Endothelial cell of umbilical vein (primary cell): ENCODE data around the gene M1AP. TPM values are rescaled to one million over a fixed set of nuclear protein-coding genes. Genes with fewer than 3 reads are reported as not detected.

ENCODE experiments used
- BruUV-seq: library from RNA; stranded (reverse); fragments of 400-500 nt; replicated peaks from 2 replicates; lab custom pipeline; 2021; lab: Mats Ljungman, UMichigan
- CTCF ChIA-PET: fragments of 300-600, 350-600 bp; sonication (Branson Sonifier 250); formaldehyde crosslinking; loops from one replicate; lab custom pipeline; 2021; ENCODE audit warnings: antibody characterized with exemption, inconsistent platforms; lab: Charles Lee
- POLR2A ChIA-PET: fragments of 300-600, 350-600 bp; sonication (Branson Sonifier 250); formaldehyde crosslinking; loops from one replicate; lab custom pipeline; 2021; ENCODE audit warnings: antibody characterized with exemption, inconsistent platforms; lab: Charles Lee
- DNase-seq: peaks from one replicate; pipeline ENCODE4 v3.0.0-alpha.2; 2011; ENCODE audit warnings: low read depth, low spot score
- FAIRE-seq: peaks from 2 replicates; lab custom pipeline; 2011; peaks lifted over from hg19 to GRCh38; lab: Jason Lieb, UNC
- H2AFZ ChIP-seq: 2 replicates; pipeline ENCODE4 v1.6.0; 2012; ENCODE audit warnings: low read depth, low read length, control low read depth, inconsistent platforms
- H3K27ac ChIP-seq: 2 replicates; pipeline ENCODE4 v1.5.1; 2011; ENCODE audit warnings: low read depth, mild to moderate bottlenecking, control low read depth, low read length, moderate library complexity; ENCODE audit not compliant: insufficient read depth
- H3K27me3 ChIP-seq, 2 experiments: 2 replicates each; pipeline versions ENCODE4 v1.6.0 to v1.6.1; 2011; ENCODE audit warnings: low read length in 2 of 2, mixed read lengths in 1 of 2; ENCODE audit not compliant: control insufficient read depth in 2 of 2, insufficient read depth in 2 of 2
- H3K36me3 ChIP-seq, 2 experiments: 2 replicates in 1 of 2; 3 replicates in 1 of 2; pipeline ENCODE4 v1.5.1; 2011; ENCODE audit warnings: low read length in 2 of 2, mild to moderate bottlenecking in 1 of 2, moderate library complexity in 1 of 2; ENCODE audit not compliant: control insufficient read depth in 2 of 2, insufficient read depth in 2 of 2; ENCODE audit errors: extremely low read depth in 1 of 2
- H3K4me1 ChIP-seq: 3 replicates; pipeline ENCODE4 v1.5.1; 2011; ENCODE audit warnings: mild to moderate bottlenecking, low read length; ENCODE audit not compliant: control insufficient read depth, insufficient read depth; ENCODE audit errors: extremely low read depth
- H3K4me2 ChIP-seq: 2 replicates; pipeline ENCODE4 v1.6.1; 2011; ENCODE audit warnings: low read length, control low read depth, mixed read lengths; ENCODE audit not compliant: insufficient read depth
- H3K4me3 ChIP-seq, 3 experiments: fragments of 200-600 bp in 1 of 3; sonication (generic), shearing (Covaris generic) in 1 of 3; replicated peaks in 1 of 3; 2 replicates each; pipeline ENCODE4 v1.5.1; 2011 to 2016; ENCODE audit warnings: control low read depth in 3 of 3, low read length in 3 of 3, mild to moderate bottlenecking in 2 of 3, inconsistent platforms in 1 of 3, low read depth in 1 of 3, moderate library complexity in 1 of 3; ENCODE audit not compliant: insufficient read depth in 1 of 3
- H3K79me2 ChIP-seq: 2 replicates; pipeline ENCODE4 v1.6.0; 2012; ENCODE audit warnings: low read length, inconsistent platforms; ENCODE audit not compliant: control insufficient read depth, insufficient read depth
- H3K9ac ChIP-seq: replicated peaks from 2 replicates; pipeline ENCODE3; 2011; ENCODE audit warnings: low read length, control low read depth; ENCODE audit not compliant: insufficient read depth; ENCODE audit errors: extremely low read depth
- H3K9me1 ChIP-seq: replicated peaks from 3 replicates; pipeline ENCODE4 v1.6.0; 2011; ENCODE audit warnings: mild to moderate bottlenecking, low read length; ENCODE audit not compliant: control insufficient read depth, insufficient read depth; ENCODE audit errors: extremely low read depth
- H3K9me3 ChIP-seq: replicated peaks from 2 replicates; pipeline ENCODE4 v1.5.1; 2012; ENCODE audit warnings: low read length, inconsistent platforms; ENCODE audit not compliant: control insufficient read depth, insufficient read depth
- H4K20me1 ChIP-seq: replicated peaks from 2 replicates; pipeline ENCODE3; 2011; ENCODE audit warnings: mild to moderate bottlenecking, low read length; ENCODE audit not compliant: control insufficient read depth, insufficient read depth; ENCODE audit errors: extremely low read depth
- EZH2 ChIP-seq: IDR thresholded peaks from 2 replicates; pipeline ENCODE4 v1.6.1; 2012; ENCODE audit warnings: borderline replicate concordance, low read depth, mild to moderate bottlenecking, moderate library complexity, low read length, inconsistent platforms; ENCODE audit not compliant: severe bottlenecking
- FOS ChIP-seq: IDR thresholded peaks from 2 replicates; pipeline ENCODE4 v1.6.1; 2011; ENCODE audit warnings: mild to moderate bottlenecking, low read length, moderate library complexity, borderline replicate concordance; ENCODE audit not compliant: insufficient read depth
- GATA2 ChIP-seq: IDR thresholded peaks from 2 replicates; pipeline ENCODE4 v1.7.0; 2011; ENCODE audit warnings: low read depth, mild to moderate bottlenecking, moderate library complexity, mixed read lengths, low read length; ENCODE audit not compliant: insufficient read length, insufficient read depth
- JUN ChIP-seq: IDR thresholded peaks from 2 replicates; pipeline ENCODE4 v1.6.1; 2011; ENCODE audit warnings: borderline replicate concordance, low read depth; ENCODE audit not compliant: insufficient read length, insufficient read depth
- MYC ChIP-seq: IDR thresholded peaks from one replicate; pipeline ENCODE4 v1.6.1; 2011; ENCODE audit warnings: mild to moderate bottlenecking, low read depth, low read length
- POLR2A ChIP-seq: IDR thresholded peaks from 2 replicates; pipeline ENCODE4 v1.6.1; 2012; ENCODE audit warnings: low read depth, mild to moderate bottlenecking, control low read depth, low read length
- POLR2AphosphoS5 ChIP-seq: IDR thresholded peaks from 2 replicates; pipeline ENCODE4 v1.6.1; 2012; ENCODE audit warnings: low read depth, mild to moderate bottlenecking, control low read depth, low read length, moderate library complexity; ENCODE audit not compliant: insufficient read depth
- dilution Hi-C: fragments of 300-500 bp; cut with MboI; formaldehyde crosslinking; loops from one replicate; pipeline ENCODE4 v1.15.0; 2019; ENCODE audit warnings: low sequenced_read_pairs; ENCODE audit not compliant: extremely low pct_ligation_motif_present
- intact Hi-C: fragments of 100-400 bp; cut with micrococcal nuclease; formaldehyde crosslinking; loops from one replicate; pipeline ENCODE4 v1.10.0; 2022
- polyA plus RNA-seq, 4 experiments: library from polyadenylated mRNA; depleted of rRNA in 3 of 4; stranded (reverse) in 3 of 4; unstranded in 1 of 4; fragments of >200 nt; gene quantifications; 2 replicates each; pipeline versions ENCODE4 v1.2.1 to v1.2.3, GENCODE V29; 2011 to 2012; ENCODE audit warnings: missing spikeins in 1 of 4
- total RNA-seq: library from RNA; stranded (reverse); gene quantifications from 2 replicates; pipeline ENCODE4 v1.2.3, GENCODE V29; 2021
- TF ChIP-seq, protein P1 (sequence below), 2 donors: IDR thresholded peaks; 1 replicate in 1 of 2; 2 replicates in 1 of 2; pipeline ENCODE4 v1.5.1; 2011; ENCODE audit warnings: low read length in 2 of 2, mild to moderate bottlenecking in 2 of 2, moderate library complexity in 2 of 2, control low read depth in 1 of 2, inconsistent platforms in 1 of 2, low read depth in 1 of 2; ENCODE audit not compliant: insufficient read depth in 1 of 2; ENCODE audit errors: extremely low read depth in 1 of 2
- TF ChIP-seq, protein P2 (sequence below): IDR thresholded peaks from 2 replicates; pipeline ENCODE4 v1.6.1; 2011; ENCODE audit not compliant: insufficient read depth, insufficient read length

M1AP gene
- total and polyA plus RNA-seq, 2 donors (not counting 3 experiments of a cell fraction or from before 2014, with no cell fraction given): 0.04 TPM; not detected in 1

DNA sequence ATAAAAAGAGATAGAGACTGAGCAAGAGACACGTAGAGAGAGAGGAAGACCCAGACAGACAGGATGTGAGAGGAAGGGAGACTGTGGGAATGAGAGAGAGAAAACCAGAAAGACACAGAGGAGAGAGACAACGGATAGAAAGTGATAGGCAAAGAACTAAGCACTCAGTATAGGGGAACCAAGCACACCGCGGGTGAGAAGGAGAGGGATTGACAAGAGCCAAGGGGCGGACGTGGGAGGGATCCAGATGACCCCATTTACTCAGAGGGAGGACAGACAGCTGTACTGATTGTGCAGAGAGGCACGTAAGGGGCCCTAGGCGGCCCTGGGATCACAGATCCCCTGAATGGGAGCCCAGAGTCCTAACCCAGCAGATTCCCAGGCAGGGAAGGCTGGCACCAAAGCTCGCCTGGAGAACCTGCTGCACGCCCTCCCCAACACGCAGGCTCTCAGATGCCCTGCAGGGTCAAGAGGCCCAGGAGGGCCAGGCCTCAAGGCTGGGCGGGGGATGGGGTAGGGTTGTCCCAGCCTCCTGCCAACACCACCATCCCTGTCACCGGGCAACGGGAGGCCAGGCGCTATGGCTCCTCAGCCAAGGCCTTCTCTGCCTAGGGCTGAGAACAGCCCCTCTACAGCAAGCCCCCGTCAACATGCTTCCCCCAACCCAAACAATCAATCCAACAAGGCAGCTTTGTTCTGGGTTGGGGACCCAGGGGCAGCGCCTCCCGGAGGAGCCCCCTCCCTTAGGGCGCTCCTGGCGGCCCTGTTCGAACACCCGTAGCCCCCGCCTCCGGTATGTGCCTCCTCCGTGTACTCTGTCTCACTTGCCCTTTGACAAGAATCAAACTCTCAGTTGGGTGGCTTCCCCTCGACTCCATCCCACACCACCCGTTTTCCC lies 95.0 kb downstream of the M1AP start:
- Histone ChIP-seq H3K9ac (no peak overlapping the region), H3K79me2 (no peaks in the 10 kb centered on the region), H3K4me2 (no peak overlapping the region), H3K9me3 (no peaks in the 10 kb centered on the region), H3K4me3 (no peak overlapping the region), H3K27me3 (peaks cover 1 to 4% of the 10 kb centered on the region in 2 experiments), H4K20me1 (no peaks in the 10 kb centered on the region), H3K4me1 (peaks cover 17% of the 10 kb centered on the region), H3K9me1 (no peaks in the 10 kb centered on the region), H2AFZ (peak overlapping the region; percentile 98), H3K27ac (no peak overlapping the region), H3K36me3 (peaks cover 0 to 4% of the 10 kb centered on the region in 2 experiments)
- DNase-seq: no peak
- no peak for FAIRE-seq
- ChIA-PET POLR2A (no interaction called here), CTCF (interaction anchor here (0.9 kb wide), 1 partner anchor 49 kb away, joined by 3 read pairs; no protein-coding TSS in a partner anchor)
- BruUV-seq: no TSS peak
- intact Hi-C loops: no loop called here
- dilution Hi-C loops: no loop called here
- no peak for TF ChIP-seq POLR2AphosphoS5
- no peak for TF ChIP-seq FOS
- TF ChIP-seq, protein P1, sequence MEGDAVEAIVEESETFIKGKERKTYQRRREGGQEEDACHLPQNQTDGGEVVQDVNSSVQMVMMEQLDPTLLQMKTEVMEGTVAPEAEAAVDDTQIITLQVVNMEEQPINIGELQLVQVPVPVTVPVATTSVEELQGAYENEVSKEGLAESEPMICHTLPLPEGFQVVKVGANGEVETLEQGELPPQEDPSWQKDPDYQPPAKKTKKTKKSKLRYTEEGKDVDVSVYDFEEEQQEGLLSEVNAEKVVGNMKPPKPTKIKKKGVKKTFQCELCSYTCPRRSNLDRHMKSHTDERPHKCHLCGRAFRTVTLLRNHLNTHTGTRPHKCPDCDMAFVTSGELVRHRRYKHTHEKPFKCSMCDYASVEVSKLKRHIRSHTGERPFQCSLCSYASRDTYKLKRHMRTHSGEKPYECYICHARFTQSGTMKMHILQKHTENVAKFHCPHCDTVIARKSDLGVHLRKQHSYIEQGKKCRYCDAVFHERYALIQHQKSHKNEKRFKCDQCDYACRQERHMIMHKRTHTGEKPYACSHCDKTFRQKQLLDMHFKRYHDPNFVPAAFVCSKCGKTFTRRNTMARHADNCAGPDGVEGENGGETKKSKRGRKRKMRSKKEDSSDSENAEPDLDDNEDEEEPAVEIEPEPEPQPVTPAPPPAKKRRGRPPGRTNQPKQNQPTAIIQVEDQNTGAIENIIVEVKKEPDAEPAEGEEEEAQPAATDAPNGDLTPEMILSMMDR (IDR thresholded peaks at IDR 0.05; ENCODE audit: extremely low read depth in 1 of 2, insufficient read depth in 1 of 2, low read depth in 1 of 2, low read length in 2 of 2): no peak
- TF ChIP-seq EZH2: no peak
- TF ChIP-seq GATA2: no peak
- no peak for TF ChIP-seq POLR2A
- TF ChIP-seq JUN: no peak
- TF ChIP-seq MYC: no peak
- TF ChIP-seq, protein P2, sequence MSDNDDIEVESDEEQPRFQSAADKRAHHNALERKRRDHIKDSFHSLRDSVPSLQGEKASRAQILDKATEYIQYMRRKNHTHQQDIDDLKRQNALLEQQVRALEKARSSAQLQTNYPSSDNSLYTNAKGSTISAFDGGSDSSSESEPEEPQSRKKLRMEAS: no peak
